Thyroid gland (tissue), 4 donors: ENCODE data around the gene INVS. TPM values are rescaled to one million over a fixed set of nuclear protein-coding genes. Genes with fewer than 3 reads are reported as not detected.

ENCODE experiments used
- DNase-seq, 2 donors: peaks; one replicate each; pipeline ENCODE4 v3.0.0-alpha.2; 2019
- H3K27ac ChIP-seq, 3 donors: fragments of 200-600 bp; sonication (generic); 1 replicate in 2 of 3; 2 replicates in 1 of 3; pipeline ENCODE4 v1.5.1; 2016 to 2019; ENCODE audit warnings: mild to moderate bottlenecking in 1 of 3, moderate library complexity in 1 of 3
- H3K27me3 ChIP-seq: fragments of 200-600 bp; sonication (generic); one replicate; pipeline ENCODE4 v1.5.1; 2019
- H3K36me3 ChIP-seq, 2 donors: fragments of 200-600 bp; sonication (generic); one replicate each; pipeline ENCODE4 v1.5.1; 2016 to 2019
- H3K4me1 ChIP-seq, 2 donors: fragments of 200-600 bp; sonication (generic); one replicate each; pipeline ENCODE4 v1.5.1; 2017 to 2019
- H3K4me3 ChIP-seq, 3 donors: fragments of 200-600 bp; sonication (generic); replicated peaks in 1 of 3; 1 replicate in 2 of 3; 2 replicates in 1 of 3; pipeline ENCODE4 v1.5.1; 2016; ENCODE audit warnings: mild to moderate bottlenecking in 1 of 3
- H3K9me3 ChIP-seq: fragments of 200-600 bp; sonication (generic); one replicate; pipeline ENCODE4 v1.5.1; 2017
- CTCF ChIP-seq, 6 experiments: fragments of 200-600 bp in 3 of 6; fragments of 450-650 bp in 3 of 6; sonication (generic) in 3 of 6; IDR thresholded peaks; one replicate each; pipeline ENCODE4 v1.5.1; 2016 to 2019; ENCODE audit warnings: antibody characterized with exemption in 6 of 6, mild to moderate bottlenecking in 2 of 6, inconsistent platforms in 1 of 6, moderate library complexity in 1 of 6
- POLR2A ChIP-seq, 2 donors: fragments of 450-650 bp; IDR thresholded peaks; one replicate each; pipeline ENCODE4 v1.6.1; 2017; ENCODE audit warnings: antibody characterized with exemption in 2 of 2, mild to moderate bottlenecking in 2 of 2, moderate library complexity in 1 of 2
- WGBS, 2 donors: methylation state at CpG; one replicate each; pipeline ENCODE4 v1.1.5; 2017; 5-methylcytosine and 5-hydroxymethylcytosine counted together
- intact Hi-C: fragments of 100-400 bp; cut with DNase I; formaldehyde crosslinking; loops from one replicate; pipeline ENCODE4 v1.15.1; 2023
- total RNA-seq, 4 donors: library from RNA; depleted of rRNA; stranded (reverse); fragments of >200 nt; gene quantifications; one replicate each; pipeline ENCODE4 v1.2.3, GENCODE V29; 2016

Gene INVS
- total RNA-seq, 4 donors from 2014 or later: 37.0 to 56.6 (median 45.6) TPM

- H3K36me3 ChIP-seq: no peaks in the 10 kb centered on the region
- TF ChIP-seq CTCF (IDR thresholded peaks at IDR 0.05) (no peak), POLR2A (IDR thresholded peaks at IDR 0.05) (no peak)
- DNase-seq: no peak
- no peak overlapping the region for H3K27ac ChIP-seq
- no peaks in the 10 kb centered on the region for H3K4me1 ChIP-seq
- no peak overlapping the region for H3K4me3 ChIP-seq
- H3K27me3 ChIP-seq: no peaks in the 10 kb centered on the region
- intact Hi-C loops: no loop called here
- no peaks in the 10 kb centered on the region for H3K9me3 ChIP-seq
Measured at GRCh38 chr9:100170556-100170955, 71.5 kb downstream of the INVS start.

DNA sequence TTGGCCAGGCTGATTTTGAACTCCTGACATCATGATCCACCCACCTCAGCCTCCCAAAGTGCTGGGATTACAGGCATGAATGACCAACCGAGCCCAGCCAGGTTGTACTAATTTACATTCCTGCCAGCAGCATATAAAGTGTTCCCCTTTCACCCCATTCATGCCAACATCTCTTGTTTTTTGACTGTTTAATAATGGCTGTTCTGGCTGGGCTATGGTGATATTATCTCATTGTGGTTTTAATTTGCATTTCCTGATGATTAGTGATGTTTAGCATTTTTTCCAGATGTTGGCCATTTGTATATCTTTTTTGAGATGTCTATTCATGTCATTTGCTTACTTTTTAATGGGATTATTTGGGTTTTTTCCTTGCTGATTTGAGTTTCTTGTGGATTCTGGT lies 87.3 kb downstream of the INVS start:
- H3K27ac ChIP-seq: no peak overlapping the region
- no peak for TF ChIP-seq POLR2A (IDR thresholded peaks at IDR 0.05)
- no peak for TF ChIP-seq CTCF (IDR thresholded peaks at IDR 0.05)
- H3K27me3 ChIP-seq: no peaks in the 10 kb centered on the region
- no peaks in the 10 kb centered on the region for H3K4me1 ChIP-seq
- no peak overlapping the region for H3K4me3 ChIP-seq
- H3K36me3 ChIP-seq: no peaks in the 10 kb centered on the region
- DNase-seq: no peak
- H3K9me3 ChIP-seq: no peaks in the 10 kb centered on the region
- intact Hi-C loops: no loop called here
- WGBS, 2 donors: 76 to 95% methylated on average over 1 of the region's 1 CpG

DNA sequence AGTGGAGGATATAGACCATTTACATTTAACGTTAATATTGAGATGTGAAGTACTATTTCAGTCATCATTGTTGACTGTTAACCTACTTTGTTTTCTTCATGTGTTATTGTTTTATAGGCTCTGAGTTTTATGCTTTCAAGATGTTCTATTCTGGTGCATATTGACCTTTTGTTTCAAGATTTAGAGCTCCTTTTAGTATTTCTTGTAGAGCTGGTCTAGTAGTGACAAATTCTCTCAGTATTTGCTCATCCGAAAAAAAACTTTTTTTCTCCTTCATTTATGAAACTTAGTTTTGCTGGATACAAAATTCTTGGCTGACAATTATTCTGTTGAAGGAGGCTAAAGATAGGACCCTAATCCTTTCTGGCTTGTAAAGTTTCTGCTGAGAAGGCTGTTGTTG lies 91.3 kb downstream of the INVS start:
- WGBS, 2 donors: 98 to 99% methylated on average over 2 of the region's 2 CpGs
- H3K4me3 ChIP-seq: no peak overlapping the region
- no peaks in the 10 kb centered on the region for H3K27me3 ChIP-seq
- H3K27ac ChIP-seq: no peak overlapping the region
- no peak for TF ChIP-seq CTCF (IDR thresholded peaks at IDR 0.05)
- no peak for TF ChIP-seq POLR2A (IDR thresholded peaks at IDR 0.05)
- H3K9me3 ChIP-seq: no peaks in the 10 kb centered on the region
- no peaks in the 10 kb centered on the region for H3K4me1 ChIP-seq
- intact Hi-C loops: no loop called here
- no peak for DNase-seq
- no peaks in the 10 kb centered on the region for H3K36me3 ChIP-seq

DNA sequence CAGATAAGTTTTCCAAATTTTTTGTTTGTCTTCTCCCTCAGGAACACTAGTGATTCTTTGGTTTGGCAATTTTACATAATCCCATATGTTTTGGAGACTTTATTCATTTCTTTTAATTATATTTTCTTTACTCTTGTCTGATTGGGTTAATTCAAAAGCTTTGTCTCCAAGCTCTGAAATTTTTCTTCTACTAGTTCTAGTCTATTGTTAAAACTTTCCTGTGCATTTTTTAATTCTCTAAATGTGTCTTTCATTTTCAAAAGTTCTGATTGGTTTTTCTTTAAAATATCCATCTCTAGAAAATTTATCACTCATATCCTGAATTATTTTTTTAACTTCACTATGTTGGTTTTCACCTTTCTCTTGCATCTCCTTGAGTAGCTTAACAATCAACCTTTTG lies 92.2 kb downstream of the INVS start:
- H3K27ac ChIP-seq: no peak overlapping the region
- H3K27me3 ChIP-seq: no peaks in the 10 kb centered on the region
- H3K4me1 ChIP-seq: no peaks in the 10 kb centered on the region
- no peaks in the 10 kb centered on the region for H3K36me3 ChIP-seq
- intact Hi-C loops: no loop called here
- no peak overlapping the region for H3K4me3 ChIP-seq
- DNase-seq: no peak
- no peak for TF ChIP-seq CTCF (IDR thresholded peaks at IDR 0.05)
- TF ChIP-seq POLR2A (IDR thresholded peaks at IDR 0.05): no peak
- H3K9me3 ChIP-seq: no peaks in the 10 kb centered on the region

GRCh38 chr9:100193078-100193477 lies 94.0 kb downstream of the INVS start:
- Histone ChIP-seq H3K4me1 (no peaks in the 10 kb centered on the region), H3K36me3 (no peaks in the 10 kb centered on the region), H3K27ac (no peak overlapping the region), H3K4me3 (no peak overlapping the region), H3K9me3 (no peaks in the 10 kb centered on the region), H3K27me3 (no peaks in the 10 kb centered on the region)
- intact Hi-C loops: no loop called here
- WGBS, 2 donors: 96 to 99% methylated on average over 3 of the region's 3 CpGs
- TF ChIP-seq CTCF (IDR thresholded peaks at IDR 0.05) (no peak), POLR2A (IDR thresholded peaks at IDR 0.05) (no peak)
- DNase-seq: no peak
